Suprapubic skin (tissue), 4 donors: ENCODE measurements around the gene BRIP1. TPM values are rescaled to one million over a fixed set of nuclear protein-coding genes. Genes with fewer than 3 reads are reported as not detected.

Experiments used
- DNase-seq, 2 donors: peaks; one replicate each; pipeline ENCODE4 v3.0.0-alpha.2; 2019; ENCODE audit warnings: low spot score in 2 of 2
- H3K27ac ChIP-seq: fragments of 200-600 bp; sonication (generic); one replicate; pipeline ENCODE4 v1.5.1; 2019
- H3K27me3 ChIP-seq: fragments of 200-600 bp; sonication (generic); one replicate; pipeline ENCODE4 v1.5.1; 2019
- H3K36me3 ChIP-seq: fragments of 200-600 bp; sonication (generic); one replicate; pipeline ENCODE4 v1.5.1; 2019
- H3K4me1 ChIP-seq: fragments of 200-600 bp; sonication (generic); one replicate; pipeline ENCODE4 v1.5.1; 2019
- H3K4me3 ChIP-seq: fragments of 200-600 bp; sonication (generic); one replicate; pipeline ENCODE4 v1.5.1; 2019; ENCODE audit warnings: mild to moderate bottlenecking
- H3K9me3 ChIP-seq: fragments of 200-600 bp; sonication (generic); one replicate; pipeline ENCODE4 v1.5.1; 2019
- EP300 ChIP-seq: sonication (generic); formaldehyde crosslinking; IDR thresholded peaks from one replicate; pipeline ENCODE4 v1.6.1; 2017; ENCODE audit warnings: antibody characterized with exemption
- POLR2A ChIP-seq, 2 donors: fragments of 450-650 bp; IDR thresholded peaks; one replicate each; pipeline ENCODE4 v1.6.1; 2017; ENCODE audit warnings: antibody characterized with exemption in 2 of 2, mild to moderate bottlenecking in 2 of 2, moderate library complexity in 2 of 2
- POLR2AphosphoS5 ChIP-seq, 3 donors: sonication (generic); formaldehyde crosslinking; IDR thresholded peaks; one replicate each; pipeline ENCODE4 v1.6.1; 2017; ENCODE audit warnings: antibody characterized with exemption in 3 of 3
- WGBS: methylation state at CpG from one replicate; pipeline ENCODE4 v1.1.5; 2018; 5-methylcytosine and 5-hydroxymethylcytosine counted together
- total RNA-seq, 4 donors: library from RNA; depleted of rRNA; stranded (reverse); fragments of >200 nt; gene quantifications; one replicate each; pipeline ENCODE4 v1.1.0, GENCODE V29; 2016
- TF ChIP-seq, protein P1 (sequence below), 2 donors: fragments of 200-600 bp in 1 of 2; fragments of 450-650 bp in 1 of 2; sonication (generic) in 1 of 2; IDR thresholded peaks; one replicate each; pipeline ENCODE4 v1.5.1; 2016 to 2019; ENCODE audit warnings: antibody characterized with exemption in 2 of 2, mild to moderate bottlenecking in 1 of 2, moderate library complexity in 1 of 2

The BRIP1 gene
- total RNA-seq, 4 donors from 2014 or later: 0.60 to 5.1 (median 1.8) TPM

DNA sequence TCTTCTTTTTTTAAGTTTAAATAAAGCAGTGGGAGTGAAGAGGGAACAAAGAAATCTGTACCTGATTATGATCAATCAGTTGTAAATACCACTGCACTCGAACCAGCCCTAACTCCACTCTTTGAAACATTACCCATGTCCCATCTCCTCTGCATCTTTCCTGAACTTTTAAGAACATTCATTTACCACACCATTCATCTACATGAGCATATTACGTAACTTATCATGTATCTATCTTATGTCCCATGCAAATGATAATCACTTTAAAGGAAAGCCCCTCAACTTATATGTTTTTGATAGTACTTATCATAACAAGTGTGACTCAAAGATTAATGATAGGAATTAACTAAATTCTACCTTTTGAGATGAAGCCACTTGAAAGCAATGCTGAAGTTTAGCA, 10.7 kb upstream of the BRIP1 start:
- TF ChIP-seq, protein P1, sequence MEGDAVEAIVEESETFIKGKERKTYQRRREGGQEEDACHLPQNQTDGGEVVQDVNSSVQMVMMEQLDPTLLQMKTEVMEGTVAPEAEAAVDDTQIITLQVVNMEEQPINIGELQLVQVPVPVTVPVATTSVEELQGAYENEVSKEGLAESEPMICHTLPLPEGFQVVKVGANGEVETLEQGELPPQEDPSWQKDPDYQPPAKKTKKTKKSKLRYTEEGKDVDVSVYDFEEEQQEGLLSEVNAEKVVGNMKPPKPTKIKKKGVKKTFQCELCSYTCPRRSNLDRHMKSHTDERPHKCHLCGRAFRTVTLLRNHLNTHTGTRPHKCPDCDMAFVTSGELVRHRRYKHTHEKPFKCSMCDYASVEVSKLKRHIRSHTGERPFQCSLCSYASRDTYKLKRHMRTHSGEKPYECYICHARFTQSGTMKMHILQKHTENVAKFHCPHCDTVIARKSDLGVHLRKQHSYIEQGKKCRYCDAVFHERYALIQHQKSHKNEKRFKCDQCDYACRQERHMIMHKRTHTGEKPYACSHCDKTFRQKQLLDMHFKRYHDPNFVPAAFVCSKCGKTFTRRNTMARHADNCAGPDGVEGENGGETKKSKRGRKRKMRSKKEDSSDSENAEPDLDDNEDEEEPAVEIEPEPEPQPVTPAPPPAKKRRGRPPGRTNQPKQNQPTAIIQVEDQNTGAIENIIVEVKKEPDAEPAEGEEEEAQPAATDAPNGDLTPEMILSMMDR (IDR thresholded peaks at IDR 0.05): no peak
- no peak for TF ChIP-seq POLR2AphosphoS5 (IDR thresholded peaks at IDR 0.05)
- TF ChIP-seq POLR2A (IDR thresholded peaks at IDR 0.05): no peak
- no peak for TF ChIP-seq EP300
- no peak overlapping the region for H3K4me3 ChIP-seq
- H3K27me3 ChIP-seq: no peaks in the 10 kb centered on the region
- peaks cover 62% of the 10 kb centered on the region for H3K36me3 ChIP-seq
- H3K4me1 ChIP-seq: no peaks in the 10 kb centered on the region
- WGBS: 86% methylated on average over 2 of the region's 2 CpGs
- no peak for DNase-seq
- no peaks in the 10 kb centered on the region for H3K9me3 ChIP-seq
- H3K27ac ChIP-seq: no peak overlapping the region

DNA sequence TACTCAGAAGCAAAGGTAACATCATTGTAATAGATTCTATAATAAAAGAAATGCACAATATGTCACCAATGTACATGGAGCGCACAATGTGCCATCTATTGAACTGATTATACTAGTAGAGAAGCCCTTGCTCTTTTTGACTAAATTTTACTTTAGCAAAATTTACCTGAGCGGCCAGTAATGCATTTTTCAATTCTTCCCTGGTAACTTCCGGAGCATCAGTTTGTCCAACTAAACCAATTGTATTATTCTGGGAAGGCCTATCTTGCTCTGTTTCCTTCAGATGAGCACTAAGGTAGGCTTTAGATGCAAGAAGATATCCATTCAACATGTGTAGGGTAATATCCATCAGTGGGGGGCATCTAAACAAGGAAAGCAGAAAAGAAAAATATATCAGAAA, 8.8 kb upstream of the BRIP1 start:
- TF ChIP-seq, protein P1 (IDR thresholded peaks at IDR 0.05): no peak
- TF ChIP-seq POLR2AphosphoS5 (IDR thresholded peaks at IDR 0.05): no peak
- no peak for TF ChIP-seq POLR2A (IDR thresholded peaks at IDR 0.05)
- TF ChIP-seq EP300: no peak
- WGBS: 96% methylated on average over 3 of the region's 3 CpGs
- Histone ChIP-seq H3K4me1 (no peaks in the 10 kb centered on the region), H3K27me3 (no peaks in the 10 kb centered on the region), H3K9me3 (no peaks in the 10 kb centered on the region), H3K36me3 (peaks cover 72% of the 10 kb centered on the region), H3K27ac (no peak overlapping the region), H3K4me3 (no peak overlapping the region)
- no peak for DNase-seq

DNA sequence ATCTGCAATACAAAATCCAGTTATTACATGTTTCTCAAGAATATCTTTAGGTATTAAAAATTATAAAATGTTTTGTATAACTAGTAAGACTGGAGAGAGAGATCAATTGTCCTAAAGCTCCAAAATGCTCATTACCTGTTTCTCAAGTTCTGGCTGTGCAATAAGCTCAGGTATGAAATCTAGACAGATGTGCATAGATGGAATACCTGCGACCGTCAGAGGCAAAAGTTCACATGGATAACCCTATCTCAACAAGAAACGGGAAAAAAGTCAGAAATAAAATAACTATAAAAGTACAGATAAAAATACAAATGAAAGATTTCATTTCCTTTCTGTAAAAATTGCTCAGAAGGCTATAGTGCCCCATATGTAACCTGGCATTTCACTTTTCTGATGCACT, 5.8 kb upstream of the BRIP1 start:
- Histone ChIP-seq H3K4me1 (peaks cover under 1% of the 10 kb centered on the region), H3K27ac (no peak overlapping the region), H3K27me3 (no peaks in the 10 kb centered on the region), H3K9me3 (no peaks in the 10 kb centered on the region), H3K4me3 (no peak overlapping the region), H3K36me3 (peaks cover 54% of the 10 kb centered on the region)
- TF ChIP-seq EP300: no peak
- no peak for TF ChIP-seq POLR2AphosphoS5 (IDR thresholded peaks at IDR 0.05)
- TF ChIP-seq, protein P1 (IDR thresholded peaks at IDR 0.05): no peak
- TF ChIP-seq POLR2A (IDR thresholded peaks at IDR 0.05): no peak
- 92% methylated on average over 3 of the region's 3 CpGs for WGBS
- no peak for DNase-seq

DNA sequence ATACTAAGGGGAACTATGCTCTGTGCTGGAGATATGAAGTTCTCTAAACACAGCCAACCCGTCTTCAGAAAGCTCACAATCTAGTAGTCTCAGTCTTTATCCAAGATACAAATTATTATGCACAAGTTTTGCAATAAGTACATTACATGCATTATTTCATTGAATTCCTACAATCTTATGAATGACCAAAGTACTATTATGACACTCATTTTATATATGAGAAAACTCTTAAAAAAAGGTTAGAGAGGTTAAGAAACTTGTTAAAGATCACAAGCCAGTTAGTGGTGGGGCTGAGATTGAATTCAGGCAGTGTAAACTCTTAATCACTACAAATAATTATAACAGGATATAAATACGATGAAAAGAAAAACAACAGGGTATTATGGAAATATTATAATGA, 4.7 kb upstream of the BRIP1 start:
- Histone ChIP-seq H3K27me3 (no peaks in the 10 kb centered on the region), H3K27ac (no peak overlapping the region), H3K9me3 (no peaks in the 10 kb centered on the region), H3K4me3 (no peak overlapping the region), H3K4me1 (peaks cover 5% of the 10 kb centered on the region), H3K36me3 (peaks cover 47% of the 10 kb centered on the region)
- no peak for DNase-seq
- TF ChIP-seq, protein P1 (IDR thresholded peaks at IDR 0.05): no peak
- WGBS: 88% methylated on average over 2 of the region's 2 CpGs

DNA sequence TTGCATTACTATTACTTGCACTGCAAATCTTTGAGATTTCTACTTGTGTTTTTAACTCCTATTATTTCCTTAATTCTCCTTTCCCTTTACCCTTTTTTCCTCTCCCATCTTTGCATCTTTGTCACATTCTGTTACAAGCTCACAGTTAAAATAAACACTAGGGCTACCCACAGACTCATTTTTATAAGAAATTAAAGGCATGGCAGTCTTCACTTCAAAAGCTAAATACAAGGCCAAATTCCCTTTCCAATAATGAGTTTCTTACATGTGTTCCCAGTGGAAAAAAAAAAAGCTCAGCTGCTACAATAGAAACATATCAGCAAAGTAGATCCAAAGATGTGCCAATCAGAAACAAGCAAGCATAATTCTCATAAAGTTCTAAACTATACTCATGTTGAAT, 3.7 kb upstream of the BRIP1 start:
- no peak for TF ChIP-seq POLR2A (IDR thresholded peaks at IDR 0.05)
- TF ChIP-seq POLR2AphosphoS5 (IDR thresholded peaks at IDR 0.05): no peak
- TF ChIP-seq EP300: no peak
- TF ChIP-seq, protein P1 (IDR thresholded peaks at IDR 0.05): no peak
- no peaks in the 10 kb centered on the region for H3K27me3 ChIP-seq
- no peak overlapping the region for H3K27ac ChIP-seq
- no peak for DNase-seq
- H3K4me3 ChIP-seq: no peak overlapping the region
- peaks cover 15% of the 10 kb centered on the region for H3K4me1 ChIP-seq
- no peaks in the 10 kb centered on the region for H3K9me3 ChIP-seq
- peaks cover 44% of the 10 kb centered on the region for H3K36me3 ChIP-seq
